GM12878 (cell line): Measurements from ENCODE around the gene COL20A1. TPM values are rescaled to one million over a fixed set of nuclear protein-coding genes. Genes with fewer than 3 reads are reported as not detected.

Experiments used
- ATAC-seq: fragments of 200-7000 bp; cut with Tn5 transposase; 3 replicates; pipeline ENCODE4 v1.9.1; 2020; ENCODE audit warnings: mild to moderate bottlenecking, moderate library complexity
- BruUV-seq: library from RNA; stranded (reverse); fragments of 400-500 nt; replicated peaks from 2 replicates; lab custom pipeline; 2021; lab: Mats Ljungman, UMichigan
- CTCF ChIA-PET: fragments of 300-600 bp; sonication (Branson Sonifier 250); formaldehyde crosslinking; extraction: SDS; loops from one replicate; lab custom pipeline; 2021; ENCODE audit warnings: inconsistent platforms; lab: Yijun Ruan, JAX
- POLR2A ChIA-PET: fragments of 350-600 bp; formaldehyde crosslinking; extraction: SDS; loops from one replicate; lab custom pipeline; 2021; ENCODE audit warnings: inconsistent platforms; lab: Charles Lee
- RAD21 ChIA-PET: fragments of 300-600 bp; sonication (Branson Sonifier 250); formaldehyde crosslinking; loops from one replicate; lab custom pipeline; 2023; ENCODE audit warnings: antibody characterized with exemption; ENCODE audit not compliant: unreplicated experiment; lab: Charles Lee
- SMC1A ChIA-PET: fragments of 300-600 bp; sonication (Branson Sonifier 250); formaldehyde crosslinking; loops from one replicate; lab custom pipeline; 2023; ENCODE audit not compliant: unreplicated experiment, uncharacterized antibody; lab: Charles Lee
- DNase-seq: peaks from one replicate; pipeline ENCODE4 v3.0.0-alpha.2; 2011; ENCODE audit warnings: low read depth, low spot score
- FAIRE-seq: peaks from 3 replicates; lab custom pipeline; 2011; peaks lifted over from hg19 to GRCh38; lab: Jason Lieb, UNC
- H2AFZ ChIP-seq: 2 replicates; pipeline ENCODE4 v1.6.0; 2011; ENCODE audit warnings: low read depth, low read length, control low read depth; ENCODE audit not compliant: control insufficient read depth
- H3K27ac ChIP-seq: 2 replicates; pipeline ENCODE4 v1.5.1; 2011; ENCODE audit warnings: control low read depth; ENCODE audit not compliant: control insufficient read depth, insufficient read depth
- H3K27me3 ChIP-seq, 2 experiments: replicated peaks in 1 of 2; 2 replicates each; pipeline versions ENCODE4 v1.6.0 to v1.6.1; 2011; ENCODE audit warnings: low read length in 1 of 2; ENCODE audit not compliant: control insufficient read depth in 2 of 2, insufficient read depth in 2 of 2
- H3K36me3 ChIP-seq, 2 experiments: 2 replicates each; pipeline ENCODE4 v1.5.1; 2011; ENCODE audit warnings: low read length in 1 of 2; ENCODE audit not compliant: control insufficient read depth in 2 of 2, insufficient read depth in 2 of 2
- H3K4me1 ChIP-seq: 2 replicates; pipeline ENCODE4 v1.6.1; 2011; ENCODE audit warnings: mild to moderate bottlenecking, low read length, moderate library complexity, mixed read lengths; ENCODE audit not compliant: control insufficient read depth, insufficient read depth
- H3K4me2 ChIP-seq: 2 replicates; pipeline ENCODE4 v1.6.0; 2011; ENCODE audit warnings: control low read depth; ENCODE audit not compliant: control insufficient read depth, insufficient read depth
- H3K4me3 ChIP-seq: fragments of 200-600 bp; sonication (generic); 2 replicates; pipeline ENCODE4 v1.5.1; 2016
- H3K79me2 ChIP-seq: 2 replicates; pipeline ENCODE4 v1.6.0; 2011; ENCODE audit warnings: low read length; ENCODE audit not compliant: control insufficient read depth, insufficient read depth
- H3K9ac ChIP-seq: 2 replicates; pipeline ENCODE4 v1.8.0; 2011; ENCODE audit warnings: low read length, control low read depth, mixed read lengths; ENCODE audit not compliant: control insufficient read depth, insufficient read depth
- H3K9me3 ChIP-seq: replicated peaks from 3 replicates; pipeline ENCODE4 v1.5.1; 2011; ENCODE audit warnings: mild to moderate bottlenecking, low read length; ENCODE audit not compliant: control insufficient read depth, insufficient read depth
- H4K20me1 ChIP-seq: 2 replicates; pipeline ENCODE4 v1.6.0; 2011; ENCODE audit not compliant: control insufficient read depth, insufficient read depth
- ATF7 ChIP-seq: fragments of 450-650 bp; IDR thresholded peaks from 2 replicates; pipeline ENCODE4 v1.6.1; 2016; ENCODE audit warnings: low read depth, mild to moderate bottlenecking
- BCL11A ChIP-seq: IDR thresholded peaks from 2 replicates; pipeline ENCODE4 v1.6.1; 2011; ENCODE audit warnings: low read depth, low read length
- CHD2 ChIP-seq: IDR thresholded peaks from 2 replicates; pipeline ENCODE4 v1.6.1; 2011; ENCODE audit warnings: low read depth, low read length, improper control_type of control experiment, borderline replicate concordance
- EGR1 ChIP-seq, 2 experiments: IDR thresholded peaks; 1 replicate in 1 of 2; 2 replicates in 1 of 2; pipeline ENCODE4 v1.6.1; 2011 to 2012; ENCODE audit warnings: low read depth in 2 of 2, low read length in 2 of 2, borderline replicate concordance in 1 of 2, mild to moderate bottlenecking in 1 of 2, moderate library complexity in 1 of 2
- IRF5 ChIP-seq: fragments of 450-650 bp; IDR thresholded peaks from 2 replicates; pipeline ENCODE4 v1.6.1; 2017; ENCODE audit warnings: borderline replicate concordance
- JUND ChIP-seq: IDR thresholded peaks from 2 replicates; pipeline ENCODE4 v1.6.1; 2012; ENCODE audit warnings: low read depth, mild to moderate bottlenecking, low read length, improper control_type of control experiment, moderate library complexity
- SP1 ChIP-seq: IDR thresholded peaks from one replicate; pipeline ENCODE4 v1.6.1; 2011; ENCODE audit warnings: low read depth, low read length
- SREBF1 ChIP-seq: IDR thresholded peaks from 2 replicates; pipeline ENCODE4 v1.6.1; 2012; ENCODE audit warnings: mild to moderate bottlenecking, low read length
- STAT1 ChIP-seq: fragments of 450-650 bp; conservative IDR thresholded peaks from 2 replicates; pipeline ENCODE4 v1.6.1; 2014; ENCODE audit warnings: antibody characterized with exemption, mild to moderate bottlenecking
- TAF1 ChIP-seq: IDR thresholded peaks from 2 replicates; pipeline ENCODE4 v1.6.1; 2011; ENCODE audit warnings: mild to moderate bottlenecking, low read depth, low read length, borderline replicate concordance
- ZSCAN29 ChIP-seq: fragments of 450-650 bp; IDR thresholded peaks from 2 replicates; pipeline ENCODE4 v1.6.1; 2017; ENCODE audit warnings: mild to moderate bottlenecking, moderate library complexity
- WGBS: methylation state at CpG from one replicate; pipeline ENCODE4 v1.1.6; 2016; ENCODE audit warnings: low lambda C conversion rate; ENCODE audit not compliant: insufficient replicate concordance, insufficient coverage; ENCODE audit errors: missing lambda C conversion rate; 5-methylcytosine and 5-hydroxymethylcytosine counted together
- in situ Hi-C: fragments of 300-500 bp; cut with MboI; formaldehyde crosslinking; loops from 9 replicates; pipeline ENCODE4 v1.14.3; 2018; ENCODE audit warnings: mixed read lengths
- intact Hi-C: fragments of 100-400 bp; cut with micrococcal nuclease; formaldehyde crosslinking; loops from one replicate; pipeline ENCODE4 v1.14.2; 2022; ENCODE audit not compliant: unreplicated experiment
- polyA plus RNA-seq, 11 experiments: library from polyadenylated mRNA; depleted of rRNA in 4 of 11; unstranded in 6 of 11; stranded (reverse) in 5 of 11; fragments of >200 nt; fragmentation: Nextera tagmentation in 4 of 11; fragmentation: Illumina TruSeq in 1 of 11; extraction: Ambion mirVana in 4 of 11; extraction: Trizol in 1 of 11; gene quantifications; 1 replicate in 1 of 11; 2 replicates in 10 of 11; pipeline versions ENCODE4 v1.2.1 to v1.2.3, GENCODE V29; 2011 to 2016; ENCODE audit warnings: inconsistent platforms in 2 of 11, missing spikeins in 2 of 11, low read depth in 1 of 11
- total RNA-seq, 4 experiments: library from RNA; depleted of rRNA in 3 of 4; stranded (reverse); fragments of >200 nt in 3 of 4; fragmentation: Illumina TruSeq in 1 of 4; extraction: Trizol in 1 of 4; gene quantifications; 2 replicates each; pipeline versions ENCODE4 v1.2.1 to v1.2.3, GENCODE V29; 2013 to 2021

The COL20A1 gene
- total and polyA plus RNA-seq, 10 of the 15 experiments (the other 5 are each of a cell fraction or from before 2014, with no cell fraction given): not detected

- TF ChIP-seq IRF5 (no peak), EGR1 (IDR thresholded peaks at IDR 0.05; ENCODE audit: borderline replicate concordance in 1 of 2, low read depth in 2 of 2, low read length in 2 of 2) (no peak), TAF1 (no peak), SP1 (no peak)
Observed at GRCh38 chr20:63307538-63308217, 14.7 kb downstream of the COL20A1 start (continued).

GRCh38 chr20:63308218-63308911 lies 15.4 kb downstream of the COL20A1 start:
- no peak overlapping the region for H2AFZ ChIP-seq
- TF ChIP-seq ATF7 (no peak), CHD2 (no peak), JUND (no peak), BCL11A (no peak), SREBF1 (no peak), ZSCAN29 (no peak), STAT1 (no peak)
- no peaks in the 10 kb centered on the region for H3K27me3 ChIP-seq
- no peak for DNase-seq
- no peak overlapping the region for H3K4me3 ChIP-seq
- no peak for ATAC-seq
- POLR2A ChIA-PET: no interaction called here
- FAIRE-seq: no peak
- no peaks in the 10 kb centered on the region for H3K36me3 ChIP-seq
- no TSS peak for BruUV-seq
- H3K4me2 ChIP-seq: no peak overlapping the region
- H3K9me3 ChIP-seq: no peaks in the 10 kb centered on the region
- RAD21 ChIA-PET: interaction anchor here (0.9 to 1.2 kb wide), 2 partner anchors 14 to 74 kb away, joined by 3 to 6 read pairs; no protein-coding TSS in a partner anchor
- no peaks in the 10 kb centered on the region for H3K79me2 ChIP-seq
- no peaks in the 10 kb centered on the region for H4K20me1 ChIP-seq
- no peak overlapping the region for H3K9ac ChIP-seq
- no peaks in the 10 kb centered on the region for H3K4me1 ChIP-seq
- 55% methylated on average over 29 of the region's 30 CpGs for WGBS
- CTCF ChIA-PET: interaction anchor here (1.5 kb wide), 1 partner anchor 74 kb away, joined by 7 read pairs; no protein-coding TSS in a partner anchor
- in situ Hi-C loops: no loop called here
- H3K27ac ChIP-seq: no peak overlapping the region
- intact Hi-C loops: no loop called here
- SMC1A ChIA-PET: no interaction called here
